Muscle of back (tissue), 11 donors: Measurements from ENCODE around the gene SNX1. TPM values are rescaled to one million over a fixed set of nuclear protein-coding genes. Genes with fewer than 3 reads are reported as not detected.
A peak's percentile ranks its signal among the peaks of the same experiment; 100 is the strongest.
"Not testable (repeated sequence)": the region's sequence is repeated elsewhere in the genome, so short reads cannot be mapped to it uniquely, and the experiment has no call there.

ENCODE experiments used
- DNase-seq, 3 donors: peaks; one replicate each; pipeline versions ENCODE4 v3.0.0 to v3.0.0-alpha.2; 2013
- polyA plus RNA-seq, 10 donors: library from polyadenylated mRNA; unstranded; fragments of 120-200 nt; gene quantifications; one replicate each; pipeline ENCODE4 v1.2.1, GENCODE V29; 2013; ENCODE audit not compliant: insufficient read length in 10 of 10

SNX1 gene
- polyA plus RNA-seq, 10 donors: 46.1 to 62.3 (median 56.5) TPM

DNA sequence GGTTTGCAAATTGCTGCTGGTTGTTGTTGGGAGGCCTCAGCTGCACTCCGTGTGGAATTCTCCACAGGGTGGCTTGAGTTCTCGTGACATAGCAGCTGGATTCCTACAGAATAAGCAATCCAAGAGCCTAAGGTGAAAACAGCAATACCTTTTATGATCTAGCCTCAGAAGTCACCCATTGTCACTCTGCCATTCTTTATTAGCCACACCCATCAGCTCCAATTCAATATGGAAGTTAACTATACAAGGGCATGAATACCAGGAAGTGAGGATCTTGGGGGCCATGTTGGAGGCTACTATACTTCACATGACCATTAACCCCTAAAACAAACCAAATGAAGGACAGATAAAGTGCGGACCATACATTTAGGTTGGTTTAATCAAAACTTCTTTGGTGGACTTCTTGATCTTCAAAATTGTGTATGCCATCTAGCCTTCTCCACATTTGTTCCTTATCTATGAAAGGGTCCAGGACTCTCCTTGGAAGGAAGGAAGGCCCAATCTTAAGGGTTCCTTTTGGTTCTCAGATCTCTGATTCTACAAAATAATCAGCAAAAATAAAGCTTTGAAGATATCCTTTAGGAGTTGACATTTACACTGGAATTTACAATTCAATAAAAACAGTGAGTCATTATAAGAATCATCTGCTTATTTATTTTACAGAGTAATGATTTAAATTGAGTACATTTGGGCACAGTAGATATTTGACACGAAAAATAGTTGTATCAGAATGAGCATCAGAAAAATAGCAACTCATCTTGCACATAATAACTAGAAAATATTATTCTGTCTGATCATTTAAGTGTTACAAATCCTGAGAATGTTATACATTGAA, 23.6 kb upstream of the SNX1 start:
- no peak for DNase-seq

DNA sequence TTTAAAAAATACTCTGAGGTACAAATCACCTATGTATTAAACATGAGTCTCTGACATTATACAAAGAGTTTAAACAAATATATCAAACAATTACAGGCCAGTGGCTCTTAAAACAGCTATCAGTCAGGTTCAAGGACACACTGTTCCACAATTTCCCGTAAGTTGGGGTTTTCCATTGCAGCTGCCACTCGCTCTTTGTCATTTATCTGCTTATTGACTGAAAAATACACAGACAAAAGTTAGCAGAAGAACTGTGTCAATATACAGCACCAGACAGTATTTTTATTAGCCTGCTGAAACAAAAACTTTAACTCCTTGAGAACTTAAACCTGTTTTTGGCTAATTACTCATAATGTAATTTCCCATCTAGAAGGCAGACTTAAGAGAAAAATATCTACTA, 23.0 kb upstream of the SNX1 start:
- no peak for DNase-seq

DNA sequence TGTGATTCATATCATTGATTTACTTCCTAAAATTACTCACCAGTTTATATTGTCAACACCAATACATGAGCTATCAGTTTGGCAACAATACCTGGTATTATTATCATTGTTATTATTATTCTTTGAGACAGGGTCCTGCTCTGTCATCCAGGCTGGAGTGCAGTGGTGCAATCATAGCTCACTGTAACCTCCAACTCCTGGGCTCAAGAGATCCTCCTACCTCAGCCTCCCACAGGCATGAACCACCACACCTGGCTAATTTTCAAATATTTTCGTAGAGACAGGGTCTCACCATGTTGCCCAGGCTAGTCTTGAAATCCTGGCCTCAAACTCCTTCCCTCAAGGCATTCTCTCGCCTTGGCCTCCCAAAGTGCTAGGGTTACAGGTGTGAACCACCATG, 22.3 kb upstream of the SNX1 start:
- not testable (repeated sequence) for DNase-seq

DNA sequence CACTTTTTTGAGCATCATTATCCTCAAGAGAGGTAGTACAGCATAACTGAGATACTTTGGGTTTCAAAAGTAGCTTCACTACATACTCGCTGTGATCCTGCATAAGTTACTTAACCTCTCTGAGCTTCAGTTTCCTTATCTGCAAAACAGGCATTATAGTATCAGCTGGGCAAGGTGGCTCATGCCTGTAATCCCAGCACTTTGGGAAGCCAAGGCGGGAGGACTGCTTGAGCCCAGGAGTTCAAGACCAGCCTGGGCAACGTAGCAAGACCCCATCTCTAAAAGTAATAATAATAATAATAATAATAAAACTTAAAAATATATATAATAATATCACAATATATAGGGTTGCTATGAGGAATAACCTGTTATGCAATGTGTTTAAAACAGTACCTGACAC, 13.0 kb upstream of the SNX1 start:
- DNase-seq: no peak

DNA sequence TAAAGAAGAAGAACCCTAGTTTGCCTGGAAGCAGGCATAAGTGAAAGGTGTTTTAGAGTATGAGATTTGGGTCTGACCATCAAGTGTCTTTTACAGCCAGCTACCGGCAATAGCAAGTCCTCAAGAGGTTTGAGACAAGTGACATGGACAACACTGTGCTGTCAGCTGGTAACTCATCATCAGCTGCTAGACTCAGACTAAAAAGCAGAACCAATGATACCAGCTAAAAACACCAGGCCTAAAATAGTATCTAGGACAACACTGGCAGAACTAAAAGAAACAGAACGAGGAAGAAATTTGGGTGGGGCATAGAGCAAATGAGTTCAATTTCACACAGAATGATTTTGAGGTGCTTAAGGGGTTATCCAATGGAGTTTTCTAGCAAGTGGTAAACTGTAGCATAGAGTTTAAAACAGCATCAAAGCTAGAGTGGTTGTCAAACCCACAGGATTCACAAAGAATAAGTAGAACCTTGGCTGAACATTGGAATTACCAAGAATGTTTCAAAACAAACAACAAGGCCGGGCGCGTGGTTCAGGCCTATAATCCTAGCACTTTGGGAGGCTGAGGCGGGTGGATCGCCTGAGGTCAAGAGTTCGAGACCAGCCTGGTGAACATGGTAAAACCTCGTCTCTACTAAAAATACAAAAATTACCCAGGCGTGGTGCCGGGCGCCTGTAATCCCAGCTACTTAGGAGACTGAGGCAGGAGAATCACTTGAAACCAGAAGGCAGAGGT, 6.1 kb upstream of the SNX1 start:
- peak in 1 of 3 donors; percentile 18 for DNase-seq

DNA sequence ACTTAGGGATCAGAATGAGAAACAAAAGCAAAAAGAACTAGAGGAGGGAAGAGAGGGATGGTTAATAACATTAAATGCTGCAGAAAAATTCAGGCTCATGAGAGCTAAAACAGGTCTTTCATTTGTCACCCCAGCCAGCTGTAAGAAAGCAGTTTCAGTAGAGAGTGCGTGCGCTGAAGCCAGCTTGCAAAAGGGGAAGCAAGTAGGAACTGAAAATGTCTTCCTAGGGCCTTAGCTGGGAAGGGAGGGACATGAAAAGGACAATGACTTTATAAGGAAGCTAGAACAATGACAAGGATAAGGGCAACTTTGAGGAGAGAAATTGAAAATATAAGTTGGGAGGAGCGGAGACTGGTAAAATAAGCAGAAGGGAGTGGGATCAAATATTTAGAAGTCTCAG, 5.3 kb upstream of the SNX1 start:
- peak in 1 of 3 donors; percentile 33 for DNase-seq

DNA sequence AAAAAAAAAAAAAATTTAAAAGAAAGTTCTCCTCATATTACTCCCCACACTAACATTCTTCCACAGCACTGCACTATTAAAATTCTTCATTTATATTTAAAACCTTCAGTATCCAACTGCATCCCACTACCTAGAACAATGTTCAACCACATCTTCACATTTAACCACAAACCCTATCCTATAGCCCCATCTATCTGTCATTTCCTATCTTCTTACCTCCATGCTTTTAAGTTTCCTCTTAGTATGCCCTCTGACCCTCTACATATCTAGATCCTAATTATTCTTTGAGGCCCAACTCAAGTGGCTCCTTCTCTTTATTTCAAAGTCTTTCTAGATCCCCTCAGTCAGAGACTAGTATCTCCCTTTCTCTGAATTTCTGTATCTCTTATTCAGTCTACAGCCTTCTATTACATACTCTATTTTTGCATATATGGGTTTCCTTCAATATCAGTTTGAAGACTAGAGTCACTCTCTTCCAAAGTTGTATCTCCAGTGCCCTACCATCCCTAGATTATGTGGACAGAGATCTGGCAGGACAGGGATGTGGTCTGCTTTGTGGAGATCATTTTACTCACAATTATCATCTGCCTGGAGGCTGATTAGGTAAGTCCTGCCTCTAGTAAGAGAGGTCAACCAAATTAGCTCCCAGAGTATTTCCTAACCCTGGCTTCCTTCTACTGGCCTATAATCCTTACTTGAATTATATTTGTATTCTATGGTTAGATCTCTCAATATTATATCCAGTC, 3.5 kb upstream of the SNX1 start:
- no peak for DNase-seq

DNA sequence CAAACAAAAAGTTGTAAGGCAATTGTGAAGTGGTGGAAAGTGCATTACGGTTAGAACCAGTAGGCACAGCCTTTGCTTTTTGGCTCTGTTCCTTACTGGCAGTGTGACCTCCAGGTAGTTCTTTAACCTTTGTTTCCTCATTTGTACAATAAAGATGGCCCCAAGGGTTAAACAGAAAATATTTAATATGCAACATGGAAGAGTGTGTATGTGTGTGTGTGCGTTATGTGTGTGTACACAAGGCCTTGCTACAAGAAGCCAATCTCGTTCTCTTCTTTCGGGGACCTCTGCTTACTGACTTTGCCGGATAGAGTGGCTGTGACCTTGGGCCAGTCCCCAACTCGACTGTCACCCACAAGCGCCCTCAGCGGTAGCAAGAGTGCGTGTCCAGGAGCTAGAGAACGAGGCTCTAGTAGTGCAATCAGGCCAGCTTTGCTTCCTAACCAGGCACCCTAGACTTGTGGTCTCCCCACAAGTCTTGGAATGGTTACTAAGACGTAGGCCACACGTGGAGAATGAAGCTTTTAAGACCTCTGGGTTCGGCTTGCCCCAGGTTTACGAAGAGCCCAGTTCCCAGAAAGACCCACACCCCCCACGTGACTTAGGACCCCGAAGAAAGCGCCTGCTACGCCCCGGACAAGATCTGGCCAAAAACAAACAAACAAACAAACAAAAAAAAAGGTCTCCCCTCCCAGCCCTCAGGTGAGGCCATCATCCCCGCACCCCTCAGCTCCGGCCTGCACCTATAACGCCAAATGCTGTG, 2.7 kb upstream of the SNX1 start:
- DNase-seq: peak in 2 of 3 donors; percentile 24 to 38

DNA sequence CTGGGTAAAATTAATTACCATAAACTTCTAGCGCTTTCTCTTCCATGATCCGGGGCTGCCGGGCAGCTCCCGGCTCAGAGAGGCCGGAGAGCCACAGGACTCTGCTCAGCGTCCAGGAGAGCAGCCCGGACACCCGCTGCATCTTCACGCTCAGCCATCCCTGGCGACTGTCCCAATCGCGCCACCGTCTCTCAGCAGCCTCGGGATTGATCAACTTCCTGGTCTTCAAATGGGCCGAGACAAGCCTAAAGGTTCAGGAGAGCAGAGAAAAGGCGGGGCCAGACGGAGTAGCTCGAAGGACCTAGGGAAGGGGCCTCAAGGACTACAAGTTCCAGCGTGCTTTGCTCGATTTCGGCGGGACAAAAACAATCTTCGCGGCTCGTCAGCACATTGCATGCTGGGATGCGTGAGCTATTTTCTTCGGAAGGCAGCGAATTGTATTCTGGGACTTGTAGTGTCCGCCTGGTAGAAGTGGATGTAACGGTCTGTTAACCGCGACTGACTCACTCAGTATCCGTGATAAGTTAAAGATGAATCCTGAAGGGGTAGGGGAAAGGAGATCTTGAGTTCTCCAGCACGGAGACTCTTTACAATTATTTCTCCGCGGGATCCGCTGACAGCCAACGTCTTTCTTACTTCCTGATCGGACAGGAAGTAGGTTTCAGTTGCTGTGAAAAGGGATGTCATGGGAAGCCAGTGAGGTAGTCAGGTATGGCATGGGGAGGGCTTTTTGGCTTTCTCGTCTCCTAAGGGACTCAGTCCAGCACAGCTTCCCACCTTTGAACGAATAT, 2.0 kb upstream of the SNX1 start, which contains the start of gene CIAO2A:
Gene CIAO2A, minus strand, starts transcription at position 212 of the 791 bp plus-strand sequence. Its CDS starts 70 bp downstream, at position 142.
- DNase-seq: peak; percentile 97 to 99 (median 99)

DNA sequence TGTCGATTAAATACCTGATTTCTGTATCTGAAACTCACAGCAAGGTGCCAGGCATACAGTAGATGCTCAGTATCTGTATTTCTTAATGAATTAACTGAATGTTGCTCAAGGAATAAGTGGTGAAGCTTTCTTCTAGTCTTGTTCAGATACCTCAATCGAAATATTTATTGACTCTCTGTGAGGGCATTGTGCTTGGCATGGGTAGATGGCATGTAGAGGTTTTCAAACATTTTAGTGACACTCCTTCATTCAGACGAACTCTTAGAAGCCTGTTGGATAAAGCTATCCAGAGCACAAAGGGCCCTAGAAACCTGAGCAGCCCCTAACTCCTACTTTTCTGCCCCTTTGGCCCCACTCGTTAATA, 369 bp upstream of the SNX1 start:
- DNase-seq: no peak

DNA sequence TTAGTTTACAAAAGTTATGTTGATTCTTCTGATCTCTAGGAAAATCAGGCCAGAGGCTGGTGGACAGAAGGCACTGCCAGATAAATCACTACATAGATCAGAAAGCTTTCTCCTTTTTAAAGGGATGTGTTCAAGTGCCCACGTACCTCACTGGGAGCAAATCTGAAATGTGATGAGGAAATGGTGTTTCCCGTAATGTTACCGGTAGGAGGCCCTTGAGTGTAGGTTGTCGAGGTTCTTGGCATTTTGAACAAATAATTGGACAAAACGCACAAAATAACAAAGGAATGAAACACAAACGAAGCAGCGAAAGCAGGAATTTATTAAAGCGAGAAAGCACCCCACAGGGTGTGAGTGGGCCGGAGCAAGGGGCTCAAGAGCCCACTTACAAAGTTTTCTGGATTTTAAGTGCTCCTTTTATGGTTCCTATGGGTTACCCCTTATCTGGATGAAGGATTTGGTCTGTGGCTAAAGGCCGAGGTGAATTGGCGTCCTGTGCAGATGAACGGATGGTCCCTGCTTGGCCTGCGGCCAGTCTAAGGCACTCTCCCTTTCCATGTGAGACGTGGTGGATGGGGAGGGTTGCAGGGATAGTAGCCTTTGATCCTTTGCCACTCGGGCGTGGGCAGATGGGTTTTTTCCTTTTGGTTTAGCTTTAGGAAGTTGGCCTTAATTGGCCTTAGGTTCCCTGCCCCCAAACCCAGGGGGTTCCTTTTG, 1.0 kb downstream of the SNX1 start:
- DNase-seq: peak in 1 of 3 donors; percentile 19

DNA sequence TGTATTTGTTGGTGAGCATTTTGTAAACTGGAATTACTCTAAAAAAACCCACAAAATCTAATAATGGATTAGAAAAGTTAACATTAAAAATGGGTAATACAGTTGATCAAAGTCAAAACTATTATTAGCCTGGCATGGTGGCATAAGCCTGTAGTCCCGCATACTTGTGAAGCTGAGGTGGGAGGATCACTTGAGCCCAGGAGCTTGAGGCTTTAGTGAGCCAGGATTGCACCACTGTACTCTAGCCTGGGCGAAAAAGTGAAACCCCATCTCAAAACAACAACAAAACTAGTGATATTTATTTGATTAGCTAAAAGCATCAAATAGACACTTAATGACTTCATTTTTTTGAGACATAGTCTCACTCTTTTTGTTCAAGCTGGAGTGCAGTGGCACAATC, 3.6 kb downstream of the SNX1 start:
- DNase-seq: no peak

DNA sequence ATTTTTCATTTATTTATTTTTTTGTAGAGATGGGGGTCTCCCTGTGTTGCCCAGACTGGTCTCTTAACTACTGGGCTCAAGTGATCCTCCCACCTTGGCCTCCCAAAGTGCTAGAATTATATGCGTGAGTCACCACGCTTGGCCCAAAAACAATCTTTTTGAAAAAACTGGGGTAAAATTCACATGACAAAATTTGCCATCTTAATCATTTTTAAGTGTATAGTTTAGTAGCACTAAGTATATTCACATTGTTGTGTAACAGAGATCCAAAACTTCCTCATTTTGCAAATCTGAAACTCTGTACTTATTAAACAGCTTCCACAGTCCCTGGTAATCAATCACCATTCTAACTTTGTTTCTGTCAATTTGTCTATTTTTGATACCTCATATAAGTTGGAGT, 5.2 kb downstream of the SNX1 start:
- DNase-seq: no peak

DNA sequence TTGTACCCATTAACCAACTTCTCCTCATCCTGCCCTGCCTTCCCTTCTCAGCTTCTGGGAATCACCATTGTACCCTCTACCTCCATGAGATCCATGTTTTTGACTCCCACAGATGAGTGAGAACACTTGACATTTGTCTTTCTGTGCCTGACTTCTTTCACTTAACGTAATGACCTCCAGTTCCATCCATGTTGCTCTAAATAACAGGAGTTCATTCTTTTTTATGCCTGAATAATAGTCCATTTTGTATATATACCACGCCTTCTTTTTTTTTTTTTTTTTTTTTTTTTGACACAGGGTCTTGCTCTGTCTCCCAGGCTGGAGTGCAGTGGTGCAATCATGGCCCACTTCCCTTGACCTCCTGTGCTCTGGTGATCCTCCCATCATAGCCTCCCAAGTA, 6.7 kb downstream of the SNX1 start:
- no peak for DNase-seq

DNA sequence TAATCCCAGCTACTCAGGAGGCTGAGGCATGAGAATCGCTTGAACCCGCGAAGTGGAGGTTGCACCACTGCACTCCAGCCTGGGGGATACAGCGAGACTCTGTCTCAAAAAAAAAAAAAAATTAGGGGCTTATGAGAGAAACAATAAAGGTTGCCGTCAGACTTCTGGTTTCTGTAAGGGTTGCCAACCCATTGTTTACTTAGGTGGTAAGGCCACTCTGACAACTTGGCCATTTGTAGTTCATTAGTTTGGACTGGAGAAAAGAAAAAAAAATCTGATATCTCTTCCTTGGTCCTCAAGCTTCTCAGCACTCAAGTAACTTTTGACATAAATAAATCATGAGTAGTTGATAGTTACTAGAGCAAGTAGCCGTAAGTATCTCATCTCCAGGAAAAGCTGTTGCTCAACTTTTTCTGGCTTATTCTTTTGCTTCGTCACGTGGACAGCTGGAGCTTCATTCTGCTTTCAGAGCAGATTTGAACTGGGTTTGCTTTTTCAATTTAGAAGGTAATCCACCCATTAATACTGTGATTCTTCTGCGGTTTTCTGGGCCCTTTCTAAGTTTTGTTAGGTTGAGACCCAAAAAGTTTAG, 9.4 kb downstream of the SNX1 start:
- peak in 2 of 3 donors; percentile 30 to 45 for DNase-seq

DNA sequence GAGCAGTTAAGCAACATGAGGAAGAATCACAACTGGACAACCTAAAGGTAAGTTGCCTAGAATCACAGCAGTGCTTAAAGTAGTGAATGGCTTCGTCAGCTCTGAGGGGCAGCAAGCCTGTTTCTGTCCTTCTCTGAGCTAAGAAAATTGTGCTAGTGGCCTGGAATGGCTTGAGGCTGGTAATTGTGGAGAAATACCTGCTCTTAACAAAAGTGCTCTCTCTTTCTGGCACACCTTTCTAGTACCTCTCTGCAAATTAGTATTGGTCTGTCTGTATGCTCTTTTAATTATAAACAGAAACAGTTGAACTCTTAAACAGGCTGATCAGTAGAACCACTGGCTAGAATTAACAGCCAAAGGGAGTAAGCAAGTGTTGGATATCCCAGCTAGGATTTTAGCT, 11.6 kb downstream of the SNX1 start:
- no peak for DNase-seq

DNA sequence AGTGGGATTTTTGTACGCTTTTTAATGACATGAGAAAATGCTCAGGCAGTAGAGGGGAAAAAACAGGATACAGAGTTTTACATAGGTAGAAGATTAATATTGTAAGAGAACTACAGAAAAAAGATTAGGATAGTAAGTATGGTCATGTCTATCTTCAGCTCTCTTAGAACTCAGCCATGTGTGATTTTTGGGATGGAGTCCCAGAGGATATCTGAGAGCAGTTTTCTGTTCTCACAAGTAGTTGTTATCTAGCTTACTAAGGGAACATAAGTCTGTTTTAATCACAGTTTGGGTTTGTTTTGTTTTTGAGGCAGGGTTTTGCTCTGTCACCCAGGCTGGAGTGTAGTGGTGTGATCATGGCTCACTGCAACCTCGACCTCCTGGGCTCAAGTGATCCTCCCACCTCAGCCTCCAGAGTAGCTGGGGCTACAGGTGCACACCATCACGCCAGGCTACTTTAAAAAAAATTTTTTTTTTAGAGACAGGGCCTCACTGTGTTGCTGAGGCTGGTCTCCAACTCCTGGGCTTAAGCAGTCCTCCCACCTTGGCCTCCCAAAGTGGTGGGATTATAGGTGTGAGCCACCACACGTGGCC, 14.4 kb downstream of the SNX1 start:
- not testable (repeated sequence) for DNase-seq

DNA sequence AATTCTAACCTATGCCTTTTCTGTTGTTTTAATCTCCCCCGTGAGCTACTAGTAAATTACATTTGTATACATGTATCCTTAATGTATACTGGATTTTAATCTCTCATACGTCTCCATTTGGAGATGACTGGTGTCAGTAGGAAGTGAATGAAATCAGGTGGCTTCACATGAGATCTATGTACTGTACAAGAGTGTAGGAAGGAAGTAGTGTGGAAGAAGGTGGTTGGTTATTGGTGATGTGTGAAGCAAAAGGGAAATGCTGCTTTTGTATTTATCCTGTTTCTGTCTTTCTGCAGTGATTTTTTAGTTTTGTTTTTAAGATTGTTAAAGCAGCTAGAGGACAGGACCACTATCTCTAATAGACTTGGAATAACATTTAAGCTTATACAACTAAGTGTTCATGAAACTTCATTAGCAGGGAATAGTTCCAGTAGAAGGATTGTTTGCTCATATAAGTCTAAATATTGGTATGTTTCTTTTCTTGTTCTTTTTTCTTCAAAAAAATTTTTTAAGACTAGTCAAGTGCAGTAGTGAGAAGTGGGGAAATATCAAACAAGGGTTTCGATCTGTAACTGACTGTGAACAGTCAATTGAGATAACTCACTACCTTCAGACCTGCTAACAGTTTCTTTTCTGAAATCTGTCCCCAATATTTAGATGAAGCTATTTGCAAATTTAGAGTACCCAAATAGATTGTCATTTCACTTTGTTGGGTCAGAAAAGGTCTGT, 15.3 kb downstream of the SNX1 start:
- no peak for DNase-seq

DNA sequence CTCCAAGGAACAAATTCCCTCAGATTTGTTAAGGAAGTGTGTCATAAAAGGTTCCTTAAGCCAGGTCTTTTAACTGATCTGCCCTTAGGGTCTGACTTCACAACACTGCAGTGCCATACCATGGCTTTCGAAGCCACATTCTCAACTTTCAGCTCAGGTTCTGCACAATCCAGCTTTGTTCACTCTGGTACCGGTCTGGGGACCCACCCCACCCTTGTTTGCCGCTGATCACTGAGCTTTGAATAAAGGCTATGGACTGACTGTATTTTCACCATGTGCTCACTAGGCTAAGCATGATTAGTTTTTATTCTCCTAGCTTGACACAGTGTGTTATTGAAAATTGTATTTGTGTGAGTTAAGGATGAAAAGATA, 15.9 kb downstream of the SNX1 start:
- no peak for DNase-seq
